Measurements from ENCODE around the gene CALML6. TPM values are rescaled to one million over a fixed set of nuclear protein-coding genes. Genes with fewer than 3 reads are reported as not detected.

Gene CALML6
- total and polyA plus RNA-seq, 2 of the 8 experiments (the other 6 are each of a cell fraction or from before 2014, with no cell fraction given): 0.54 to 1.3 TPM

GRCh38 chr1:1894354-1895059 is 20.6 kb upstream of the CALML6 start (continued):
- no peak for TF ChIP-seq CHD7 (IDR thresholded peaks at IDR 0.05; ENCODE audit: insufficient replicate concordance, low read length)
- TF ChIP-seq CTBP2 (IDR thresholded peaks at IDR 0.05; ENCODE audit: borderline replicate concordance, insufficient read depth, insufficient read length, low read length): no peak
- TF ChIP-seq ATF2 (IDR thresholded peaks at IDR 0.05; ENCODE audit: low read length): no peak
- no peak for TF ChIP-seq EP300 (IDR thresholded peaks at IDR 0.05; ENCODE audit: borderline replicate concordance in 1 of 2, low read depth in 2 of 2, low read length in 2 of 2)
- no peak for TF ChIP-seq KDM1A (IDR thresholded peaks at IDR 0.05; ENCODE audit: borderline replicate concordance, low read length)
- TF ChIP-seq JUN (IDR thresholded peaks at IDR 0.05; ENCODE audit: low read depth, low read length): no peak
- no peak for TF ChIP-seq MAFK (IDR thresholded peaks at IDR 0.05; ENCODE audit: low read depth, low read length)
- no peak for TF ChIP-seq BCL11A (IDR thresholded peaks at IDR 0.05; ENCODE audit: low read depth in 2 of 2, low read length in 2 of 2)
